H1 (cell line): ENCODE data around the gene CUTA. TPM values are rescaled to one million over a fixed set of nuclear protein-coding genes. Genes with fewer than 3 reads are reported as not detected.

ENCODE experiments used
- CTCF ChIA-PET: fragments of 300-600 bp; sonication (Branson Sonifier 250); formaldehyde crosslinking; loops from one replicate; lab custom pipeline; 2021; ENCODE audit not compliant: partially characterized antibody; lab: Charles Lee
- POLR2A ChIA-PET: fragments of 300-600 bp; sonication (Branson Sonifier 250); formaldehyde crosslinking; loops from one replicate; lab custom pipeline; 2021; ENCODE audit warnings: inconsistent platforms; ENCODE audit not compliant: partially characterized antibody; lab: Charles Lee
- DNase-seq, 2 experiments: peaks; one replicate each; pipeline versions ENCODE4 v3.0.0 to v3.0.0-alpha.2; 2010 to 2022; ENCODE audit warnings: low spot score in 2 of 2, low read depth in 1 of 2, mixed read lengths in 1 of 2
- FAIRE-seq: peaks from 2 replicates; lab custom pipeline; 2011; peaks lifted over from hg19 to GRCh38; lab: Jason Lieb, UNC
- H2AFZ ChIP-seq: 2 replicates; pipeline ENCODE4 v1.8.1; 2012; ENCODE audit warnings: low read length, inconsistent platforms
- H2AK5ac ChIP-seq: 2 replicates; pipeline ENCODE4 v1.6.1; 2013; ENCODE audit warnings: low read depth, low read length
- H2BK120ac ChIP-seq: replicated peaks from 2 replicates; pipeline ENCODE3; 2013; ENCODE audit warnings: low read depth, low read length, inconsistent platforms
- H2BK12ac ChIP-seq: 2 replicates; pipeline ENCODE4 v1.6.1; 2013; ENCODE audit warnings: low read depth, low read length
- H2BK15ac ChIP-seq: 2 replicates; pipeline ENCODE4 v1.6.1; 2013; ENCODE audit warnings: low read length
- H2BK20ac ChIP-seq: 2 replicates; pipeline ENCODE4 v1.6.1; 2013; ENCODE audit warnings: low read length
- H2BK5ac ChIP-seq: 2 replicates; pipeline ENCODE4 v1.6.1; 2013; ENCODE audit warnings: low read depth, low read length
- H3K14ac ChIP-seq: 2 replicates; pipeline ENCODE4 v1.6.1; 2013; ENCODE audit warnings: inconsistent platforms; ENCODE audit not compliant: insufficient read length
- H3K18ac ChIP-seq: 2 replicates; pipeline ENCODE4 v1.6.1; 2013; ENCODE audit warnings: low read length; ENCODE audit errors: extremely low read depth
- H3K23ac ChIP-seq: 2 replicates; pipeline ENCODE4 v1.6.1; 2013; ENCODE audit warnings: inconsistent platforms; ENCODE audit not compliant: insufficient read length
- H3K23me2 ChIP-seq: 2 replicates; pipeline ENCODE4 v1.6.1; 2013; ENCODE audit warnings: low read depth, low read length
- H3K27ac ChIP-seq: 2 replicates; pipeline ENCODE4 v1.6.1; 2011; ENCODE audit warnings: low read depth, low read length, inconsistent platforms
- H3K27me3 ChIP-seq, 4 experiments: replicated peaks in 1 of 4; 1 replicate in 1 of 4; 2 replicates in 3 of 4; pipeline versions ENCODE4 v1.6.1 to v1.8.1; 2011 to 2013; ENCODE audit warnings: low read length in 3 of 4, mild to moderate bottlenecking in 3 of 4, inconsistent platforms in 2 of 4, mixed read lengths in 2 of 4, moderate library complexity in 1 of 4; ENCODE audit not compliant: control insufficient read depth in 3 of 4, insufficient read depth in 3 of 4; ENCODE audit errors: extremely low read depth in 1 of 4
- H3K36me3 ChIP-seq, 4 experiments: 2 replicates each; pipeline versions ENCODE4 v1.6.1 to v1.8.1; 2011 to 2013; ENCODE audit warnings: mild to moderate bottlenecking in 4 of 4, low read length in 3 of 4, moderate library complexity in 2 of 4, control low read depth in 1 of 4, inconsistent platforms in 1 of 4; ENCODE audit not compliant: insufficient read depth in 4 of 4, control insufficient read depth in 2 of 4
- H3K4ac ChIP-seq: replicated peaks from 2 replicates; pipeline ENCODE3; 2013; ENCODE audit warnings: low read length, low read depth, mixed read lengths, inconsistent platforms; ENCODE audit not compliant: insufficient read length
- H3K4me1 ChIP-seq, 4 experiments: replicated peaks in 1 of 4; 1 replicate in 1 of 4; 2 replicates in 3 of 4; pipeline versions ENCODE4 v1.6.1 to v1.8.1; 2011 to 2013; ENCODE audit warnings: low read length in 3 of 4, inconsistent platforms in 2 of 4, mixed read lengths in 1 of 4; ENCODE audit not compliant: insufficient read depth in 4 of 4, control insufficient read depth in 3 of 4
- H3K4me2 ChIP-seq, 2 experiments: 2 replicates each; pipeline versions ENCODE4 v1.6.1 to v1.8.1; 2011 to 2013; ENCODE audit warnings: low read depth in 2 of 2, low read length in 2 of 2, control low read depth in 1 of 2, inconsistent platforms in 1 of 2, mild to moderate bottlenecking in 1 of 2; ENCODE audit not compliant: insufficient read depth in 1 of 2
- H3K4me3 ChIP-seq, 4 experiments: fragments of 200-600, 300-600 bp in 1 of 4; sonication (generic), shearing (Covaris generic), sonication (Bioruptor Twin) in 1 of 4; 2 replicates each; pipeline versions ENCODE4 v1.5.1 to v1.8.1; 2011 to 2016; ENCODE audit warnings: low read length in 4 of 4, low read depth in 3 of 4, control low read depth in 2 of 4, inconsistent platforms in 2 of 4, mild to moderate bottlenecking in 2 of 4, mixed read lengths in 1 of 4, moderate library complexity in 1 of 4; ENCODE audit not compliant: insufficient read depth in 2 of 4; ENCODE audit errors: extremely low read depth in 1 of 4
- H3K56ac ChIP-seq: replicated peaks from 2 replicates; pipeline ENCODE3; 2013; ENCODE audit warnings: low read depth, mild to moderate bottlenecking, mixed read lengths, low read length, inconsistent platforms; ENCODE audit not compliant: insufficient read length
- H3K79me1 ChIP-seq: 2 replicates; pipeline ENCODE4 v1.6.1; 2013; ENCODE audit warnings: low read depth, low read length, control low read depth
- H3K79me2 ChIP-seq, 2 experiments: 2 replicates each; pipeline versions ENCODE4 v1.6.1 to v1.8.1; 2012 to 2013; ENCODE audit warnings: low read length in 2 of 2, mild to moderate bottlenecking in 2 of 2, inconsistent platforms in 1 of 2; ENCODE audit not compliant: insufficient read depth in 2 of 2, control insufficient read depth in 1 of 2
- H3K9ac ChIP-seq, 4 experiments: replicated peaks in 1 of 4; 1 replicate in 1 of 4; 2 replicates in 3 of 4; pipeline versions ENCODE4 v1.6.1 to v1.8.1; 2011 to 2013; ENCODE audit warnings: low read depth in 3 of 4, low read length in 3 of 4, control low read depth in 2 of 4, mild to moderate bottlenecking in 2 of 4, moderate library complexity in 2 of 4, inconsistent platforms in 1 of 4; ENCODE audit errors: extremely low read depth in 1 of 4
- H3K9me3 ChIP-seq, 2 experiments: 2 replicates each; pipeline versions ENCODE4 v1.6.1 to v1.8.1; 2012 to 2013; ENCODE audit warnings: mild to moderate bottlenecking in 2 of 2, moderate library complexity in 2 of 2, control low read depth in 1 of 2, inconsistent platforms in 1 of 2, low read depth in 1 of 2, low read length in 1 of 2, mixed read lengths in 1 of 2; ENCODE audit not compliant: insufficient read depth in 2 of 2
- H4K20me1 ChIP-seq, 2 experiments: replicated peaks in 1 of 2; 2 replicates each; pipeline versions ENCODE3 to v1.8.1; 2011 to 2013; ENCODE audit warnings: inconsistent platforms in 2 of 2, low read length in 2 of 2, mild to moderate bottlenecking in 1 of 2; ENCODE audit not compliant: insufficient read depth in 2 of 2, control insufficient read depth in 1 of 2
- H4K5ac ChIP-seq: 2 replicates; pipeline ENCODE4 v1.6.1; 2013; ENCODE audit warnings: low read length, low read depth, mixed read lengths, inconsistent platforms; ENCODE audit not compliant: insufficient read length
- H4K8ac ChIP-seq: 2 replicates; pipeline ENCODE4 v1.8.0; 2013; ENCODE audit warnings: mild to moderate bottlenecking, moderate library complexity, low read length, inconsistent platforms; ENCODE audit not compliant: insufficient read depth; ENCODE audit errors: extremely low read depth
- H4K91ac ChIP-seq: replicated peaks from 2 replicates; pipeline ENCODE3; 2013; ENCODE audit warnings: low read length, mixed read lengths, inconsistent platforms; ENCODE audit not compliant: insufficient read length
- ATF3 ChIP-seq: IDR thresholded peaks from 2 replicates; pipeline ENCODE4 v1.6.1; 2011; ENCODE audit warnings: low read depth, mild to moderate bottlenecking, low read length; ENCODE audit not compliant: insufficient read depth
- BACH1 ChIP-seq: IDR thresholded peaks from 2 replicates; pipeline ENCODE4 v1.6.1; 2012; ENCODE audit warnings: low read length, improper control_type of control experiment
- CHD1 ChIP-seq: IDR thresholded peaks from 2 replicates; pipeline ENCODE4 v1.6.1; 2012; ENCODE audit warnings: low read depth, low read length, improper control_type of control experiment
- EZH2 ChIP-seq: fragments of 200-600 bp; sonication (generic); IDR thresholded peaks from 2 replicates; pipeline ENCODE4 v1.7.1; 2012; ENCODE audit warnings: low read depth, mild to moderate bottlenecking, moderate library complexity, low read length, inconsistent platforms; ENCODE audit not compliant: severe bottlenecking
- JUND ChIP-seq: IDR thresholded peaks from 2 replicates; pipeline ENCODE4 v1.6.1; 2011; ENCODE audit warnings: mild to moderate bottlenecking, improper control_type of control experiment, low read length
- KDM4A ChIP-seq: IDR thresholded peaks from one replicate; pipeline ENCODE4 v1.7.1; 2012; ENCODE audit warnings: low read depth, mild to moderate bottlenecking, moderate library complexity, low read length, inconsistent platforms; ENCODE audit not compliant: severe bottlenecking
- MAFK ChIP-seq: IDR thresholded peaks from 2 replicates; pipeline ENCODE4 v1.6.1; 2012; ENCODE audit warnings: low read depth, mild to moderate bottlenecking, improper control_type of control experiment, low read length
- PHF8 ChIP-seq: fragments of 200-600 bp; sonication (generic); conservative IDR thresholded peaks from 2 replicates; pipeline ENCODE4 v1.7.1; 2012; ENCODE audit warnings: low read depth, mild to moderate bottlenecking, inconsistent platforms, low read length, moderate library complexity
- TBP ChIP-seq: IDR thresholded peaks from 2 replicates; pipeline ENCODE4 v1.6.1; 2011; ENCODE audit warnings: low read depth, low read length, improper control_type of control experiment
- YY1 ChIP-seq: IDR thresholded peaks from 2 replicates; pipeline ENCODE4 v1.6.1; 2011; ENCODE audit warnings: low read depth, mild to moderate bottlenecking, low read length
- WGBS, 2 experiments: shearing (Covaris generic) in 1 of 2; methylation state at CpG; one replicate each; pipeline versions ENCODE4 v1.1.6 to v1.1.7; 2013 to 2015; ENCODE audit warnings: low lambda C conversion rate in 2 of 2, mixed read lengths in 2 of 2, inconsistent platforms in 1 of 2, low coverage in 1 of 2, missing lambda C conversion rate in 1 of 2; ENCODE audit not compliant: insufficient replicate concordance in 2 of 2, insufficient coverage in 1 of 2, insufficient read length in 1 of 2; ENCODE audit errors: extremely low coverage in 1 of 2, missing lambda C conversion rate in 1 of 2; 5-methylcytosine and 5-hydroxymethylcytosine counted together
- polyA plus RNA-seq, 7 experiments: library from polyadenylated mRNA; depleted of rRNA in 3 of 7; stranded (reverse) in 5 of 7; unstranded in 2 of 7; fragments of >200 nt in 5 of 7; fragments of 200-250 nt in 2 of 7; gene quantifications; 1 replicate in 5 of 7; 2 replicates in 1 of 7; 4 replicates in 1 of 7; pipeline versions ENCODE4 v1.2.1 to v1.2.3, GENCODE V29; 2011 to 2013; ENCODE audit warnings: missing spikeins in 2 of 7, mixed read lengths in 2 of 7
- total RNA-seq: library from RNA; stranded (reverse); fragmentation: NEBNext Ultra II Directional; extraction: Animal tissue kit (Norgen Biotek cat#: 25700); gene quantifications from 2 replicates; pipeline ENCODE4 v1.2.1, GENCODE V29; 2021

Gene CUTA
- total and polyA plus RNA-seq, 2 of the 8 experiments (the other 6 are each of a cell fraction or from before 2014, with no cell fraction given), result 297 to 460 TPM

- peak overlapping the region; percentile 72; the same call in 1 of the 2 replicates for H2BK20ac ChIP-seq
- H3K79me1 ChIP-seq, result peaks cover 13% of the 10 kb centered on the region
- H3K4me1 ChIP-seq, result peaks cover 6 to 41% (median 13%) of the 10 kb centered on the region in 4 experiments
- no peak overlapping the region for H3K56ac ChIP-seq
- H4K91ac ChIP-seq, result peak overlapping the region; percentile 36
- H3K4me2 ChIP-seq, result peak overlapping the region; percentile 83 to 87
- peaks cover 0 to 11% (median 8%) of the 10 kb centered on the region in 4 experiments; a peak in 5 of 8 replicates for H3K36me3 ChIP-seq
- peak overlapping the region; percentile 56; the same call in 1 of the 2 replicates for H2AK5ac ChIP-seq
- H3K79me2 ChIP-seq, result peaks cover 17 to 70% of the 10 kb centered on the region in 2 experiments
- H2BK5ac ChIP-seq, result peak overlapping the region; percentile 90; the same call in 1 of the 2 replicates
- H3K27ac ChIP-seq, result peak overlapping the region; percentile 69; the same call in 1 of the 2 replicates
- no peak for FAIRE-seq
- H4K5ac ChIP-seq, result peak overlapping the region; percentile 26
- peak in 1 of 2 experiments; percentile 52 for DNase-seq
- peak overlapping the region; percentile 40 to 70 (median 55) for H3K4me3 ChIP-seq
- no peak overlapping the region for H2BK120ac ChIP-seq
- H2BK15ac ChIP-seq, result no peak overlapping the region
- H3K9me3 ChIP-seq, result no peaks in the 10 kb centered on the region
- H3K4ac ChIP-seq, result peak overlapping the region; percentile 39
- H3K23me2 ChIP-seq, result peaks cover 24% of the 10 kb centered on the region
- H3K27me3 ChIP-seq, result no peaks in the 10 kb centered on the region
- 0 out of 2 replicates have a peak overlapping the region, but pooled peaks have one; percentile 68 for H2BK12ac ChIP-seq
- 32% methylated on average over 12 of the region's 12 CpGs; no CpG with 5 or more reads in 1 of the 2 experiments for WGBS, 2 experiments
- H3K23ac ChIP-seq, result no peak overlapping the region
- H3K14ac ChIP-seq, result no peak overlapping the region
- H4K20me1 ChIP-seq, result peaks cover 0 to 9% of the 10 kb centered on the region in 2 experiments
- H2AFZ ChIP-seq, result no peak overlapping the region
- CTCF ChIA-PET, result interaction anchor here (0.6 to 4.4 kb wide), 19 partner anchors 9 to 177 kb away, joined by 3 to 37 read pairs (median 4); partner anchors contain the start of genes CUTA and ZBTB22
- POLR2A ChIA-PET, result interaction anchor here (0.7 to 3.6 kb wide), 10 partner anchors 8 to 186 kb away, joined by 3 to 23 read pairs (median 7); partner anchors contain the start of genes B3GALT4, CUTA, PHF1 and ZBTB9
- H4K8ac ChIP-seq, result no peak overlapping the region
- peak overlapping the region; percentile 55 for H3K18ac ChIP-seq
- H3K9ac ChIP-seq, result peak overlapping the region in 3 of 4 experiments; percentile 16 to 73 (median 43); a peak in 5 of 7 replicates
- TF ChIP-seq CHD1, result no peak
- no peak for TF ChIP-seq KDM4A
- no peak for TF ChIP-seq EZH2
- no peak for TF ChIP-seq MAFK
- no peak for TF ChIP-seq ATF3
- no peak for TF ChIP-seq BACH1
- TF ChIP-seq TBP, result no peak
- no peak for TF ChIP-seq PHF8
- TF ChIP-seq JUND, result no peak
- TF ChIP-seq YY1, result no peak
Observed at GRCh38 chr6:33424855-33425667, 7.2 kb upstream of the CUTA start.
